Left renal pelvis (tissue), 4 donors: ENCODE measurements around the gene TPM4. TPM values are rescaled to one million over a fixed set of nuclear protein-coding genes. Genes with fewer than 3 reads are reported as not detected.
"Not testable (repeated sequence)": the region's sequence is repeated elsewhere in the genome, so short reads cannot be mapped to it uniquely, and the experiment has no call there.

ENCODE experiments used
- DNase-seq, 4 donors: peaks; one replicate each; pipeline ENCODE4 v3.0.0-alpha.2; 2013; ENCODE audit warnings: low read depth in 4 of 4, low spot score in 3 of 4
- polyA plus RNA-seq, 4 donors: library from polyadenylated mRNA; unstranded; fragments of 120-200 nt; gene quantifications; one replicate each; pipeline ENCODE4 v1.2.1, GENCODE V29; 2013; ENCODE audit not compliant: insufficient read length in 4 of 4

Gene TPM4
- polyA plus RNA-seq, 4 donors, result 493 to 783 (median 619) TPM

DNA sequence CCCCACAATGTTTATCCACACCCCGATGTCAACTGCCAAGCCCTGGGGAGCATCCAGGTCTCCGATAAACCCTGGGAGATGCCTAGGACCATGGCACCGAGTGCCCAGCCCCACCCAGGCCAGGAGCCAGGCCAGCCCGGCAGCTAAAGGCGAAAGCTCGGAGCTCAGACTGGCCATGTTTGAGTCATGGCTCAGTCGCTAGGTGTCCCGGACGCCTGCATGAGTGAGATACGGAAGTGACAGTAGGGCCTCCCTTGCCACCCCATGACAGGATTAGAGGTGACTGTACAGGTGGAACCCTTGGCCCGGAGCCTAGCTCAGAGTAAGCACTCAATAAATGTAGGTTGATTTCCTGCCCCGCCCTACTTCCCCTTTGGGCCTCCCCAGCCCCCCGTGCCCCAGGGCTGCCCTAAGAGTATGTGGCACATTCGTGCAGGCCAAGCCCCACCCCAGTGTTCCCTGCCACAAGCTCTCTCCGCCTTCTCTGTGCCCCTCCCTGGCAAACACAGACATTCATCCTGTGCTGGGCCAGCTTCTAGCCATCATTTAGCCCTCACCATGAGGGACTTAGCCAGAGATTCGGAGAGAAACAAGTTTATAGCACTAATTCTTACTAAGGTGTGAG is 5.8 kb upstream of the TPM4 start:
- DNase-seq, result no peak

DNA sequence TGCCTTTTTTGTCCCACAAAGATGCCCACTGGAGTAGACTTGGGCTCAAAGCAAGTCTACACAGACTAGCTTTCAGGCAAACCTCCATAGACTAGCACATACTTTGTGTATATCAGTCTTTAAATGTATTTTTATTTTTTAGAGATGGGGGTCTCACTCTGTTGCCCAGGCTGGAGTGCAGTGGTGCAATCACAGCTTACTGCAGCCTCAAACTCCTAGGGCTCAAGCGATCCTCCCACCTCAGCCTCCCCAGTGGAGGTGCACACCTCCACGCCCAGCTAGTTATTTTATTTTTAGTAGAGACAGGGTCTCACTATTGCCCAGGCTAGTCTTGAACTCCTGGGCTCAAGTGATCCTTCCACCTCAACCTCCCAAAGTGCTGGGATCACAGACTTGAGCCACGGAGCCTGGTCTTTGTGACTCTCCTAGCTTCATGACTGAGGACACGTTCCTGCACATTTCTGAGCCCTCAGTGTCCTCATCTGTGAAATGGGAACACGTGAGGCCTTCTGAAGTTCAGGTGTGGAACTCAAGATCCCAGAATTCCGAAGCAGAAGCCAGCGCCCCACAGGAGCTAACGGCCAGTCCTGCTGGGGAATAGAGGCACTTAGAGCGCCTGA is 5.1 kb upstream of the TPM4 start:
- DNase-seq, result no peak

DNA sequence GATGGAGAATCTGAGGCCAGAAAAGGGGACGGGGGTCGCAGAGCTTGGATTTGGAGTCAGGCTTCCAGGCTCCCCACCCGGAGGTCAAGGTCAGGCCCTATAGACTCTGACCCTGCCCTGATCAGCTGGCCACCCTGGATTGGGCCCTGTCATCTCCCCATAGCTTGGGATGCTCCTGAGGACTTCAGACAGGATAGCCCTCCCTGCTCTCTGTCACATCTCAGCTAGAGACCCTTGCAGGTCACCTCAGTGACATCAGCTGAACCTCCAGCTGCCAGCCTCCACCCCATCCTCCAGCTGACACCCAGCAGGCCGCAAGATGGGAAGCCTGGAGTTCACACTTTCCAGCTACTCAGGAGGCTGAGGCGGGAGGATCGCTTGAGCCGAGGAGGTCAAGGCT is 2.8 kb upstream of the TPM4 start:
- DNase-seq, result no peak

DNA sequence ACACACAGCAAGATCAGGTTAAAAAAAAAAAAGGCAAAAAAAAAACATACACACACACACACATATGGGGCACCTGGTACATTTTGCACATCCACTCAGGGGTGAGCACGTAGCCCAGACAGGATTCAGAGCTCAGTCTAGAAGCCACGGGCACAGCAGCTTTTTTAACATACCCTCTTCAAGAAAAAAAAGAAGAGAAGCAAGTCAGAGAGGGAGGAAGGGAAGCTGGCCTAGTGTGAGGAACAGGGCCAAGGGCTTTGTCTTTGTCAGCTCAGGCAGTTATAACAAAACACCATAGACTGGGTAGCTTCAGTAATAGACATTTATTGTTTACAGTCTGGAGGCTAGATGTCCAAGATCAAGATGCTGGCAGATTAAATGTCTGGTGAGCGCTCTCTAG is 2.3 kb upstream of the TPM4 start:
- no peak for DNase-seq

DNA sequence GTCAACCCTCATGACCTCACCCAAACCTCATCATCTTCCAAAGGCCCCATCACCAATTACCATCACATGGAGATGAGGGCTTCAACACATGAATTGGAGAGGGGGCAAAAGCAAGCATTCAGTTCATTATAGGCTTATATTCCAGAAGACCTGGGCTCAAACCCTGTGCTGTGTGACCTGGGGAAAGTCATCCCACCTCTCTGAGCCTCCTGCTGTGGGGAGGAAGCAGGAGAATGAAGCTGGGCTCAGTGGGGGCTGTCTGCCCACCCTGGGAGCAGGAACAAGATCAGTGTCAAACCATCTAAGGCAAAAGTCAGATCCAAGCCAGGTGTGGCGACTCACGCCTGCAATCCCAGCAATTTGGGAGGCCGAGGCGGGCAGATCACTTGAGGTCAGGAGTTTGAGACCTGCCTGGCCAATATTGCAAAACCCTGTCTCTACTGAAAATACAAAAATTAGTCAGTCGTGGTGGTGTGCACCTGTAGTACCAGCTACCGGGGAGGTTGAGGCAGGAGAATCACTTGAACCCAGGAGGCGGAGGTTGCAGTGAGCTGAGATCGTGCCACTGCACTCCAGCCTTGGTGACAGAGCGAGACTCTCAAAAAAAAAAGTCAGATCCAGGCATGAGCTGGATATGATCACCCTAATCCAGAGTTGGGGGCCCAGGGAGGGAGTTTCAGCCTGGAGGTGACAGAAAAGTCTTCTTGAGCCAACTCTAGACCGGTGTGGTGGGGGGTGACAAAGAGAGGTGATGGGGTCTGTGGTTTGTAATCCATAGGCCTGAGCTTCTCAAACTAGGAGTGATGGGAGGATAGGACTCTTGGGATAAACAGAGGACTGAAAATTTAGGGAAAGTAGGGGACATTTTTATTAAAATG is 1.6 kb upstream of the TPM4 start:
- DNase-seq, result no peak

DNA sequence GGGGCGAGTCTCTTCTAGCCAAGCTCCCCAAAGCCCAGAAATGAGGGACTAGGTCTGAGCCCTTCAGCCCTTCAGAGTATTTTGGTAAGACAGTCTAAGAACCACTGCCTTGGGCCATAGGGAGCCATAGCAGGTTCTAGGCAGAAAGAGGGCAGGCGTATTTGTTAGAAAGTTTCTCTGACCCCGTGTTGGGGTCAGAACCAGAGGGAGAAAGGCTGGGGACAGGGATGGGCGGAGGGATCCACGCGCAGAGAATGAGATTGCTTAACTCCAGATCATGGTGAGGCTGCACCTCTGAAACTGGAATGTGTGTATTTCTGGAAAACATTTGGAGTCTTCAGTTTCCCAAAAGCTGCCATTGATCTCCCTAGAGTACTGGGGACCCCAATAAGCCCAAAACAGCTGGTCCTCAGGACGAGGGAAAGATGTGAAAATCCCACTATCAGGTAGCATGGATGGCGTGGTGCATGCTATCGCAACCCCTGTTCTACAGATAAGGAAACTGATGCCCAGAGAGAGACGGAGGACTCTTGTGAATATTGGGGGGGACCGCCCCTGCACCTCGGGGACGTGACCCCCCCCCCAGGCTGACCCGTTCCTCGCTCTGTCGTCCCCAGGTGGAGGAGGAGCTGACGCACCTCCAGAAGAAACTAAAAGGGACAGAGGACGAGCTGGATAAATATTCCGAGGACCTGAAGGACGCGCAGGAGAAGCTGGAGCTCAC is 703 bp upstream of the TPM4 start:
- DNase-seq, result no peak

DNA sequence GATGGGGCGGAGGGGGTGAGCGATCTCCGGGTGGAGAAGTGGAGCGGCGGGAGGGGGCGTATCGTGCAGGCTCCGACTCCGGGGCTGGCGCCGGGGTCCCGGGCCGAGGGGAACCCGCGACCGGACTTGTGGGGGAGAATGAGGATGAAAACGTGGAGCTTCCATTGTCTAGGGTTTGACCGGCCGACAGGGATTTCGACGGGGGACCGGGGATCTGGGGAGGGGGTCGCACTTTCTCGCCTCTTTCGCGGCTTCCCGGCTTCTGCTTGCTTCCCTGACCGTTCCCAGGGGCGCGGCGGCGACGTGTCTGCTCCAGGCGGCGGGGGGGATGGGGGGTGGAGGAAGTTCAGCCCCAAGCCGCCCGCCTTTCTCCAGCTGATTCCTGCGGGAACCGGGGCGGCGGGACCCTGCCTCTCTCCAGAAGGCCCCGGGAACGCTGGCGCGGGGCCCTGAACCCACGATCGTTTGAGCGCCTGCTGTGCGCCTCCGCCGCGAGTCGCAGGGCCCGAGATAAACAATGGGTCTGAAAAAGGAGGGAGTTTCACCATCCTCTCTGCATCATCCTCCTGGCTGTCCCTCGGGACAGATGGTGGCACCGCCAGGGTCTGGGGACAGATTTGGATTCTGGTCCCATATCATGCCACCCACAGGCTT is 790 bp downstream of the TPM4 start:
- DNase-seq, result no peak

DNA sequence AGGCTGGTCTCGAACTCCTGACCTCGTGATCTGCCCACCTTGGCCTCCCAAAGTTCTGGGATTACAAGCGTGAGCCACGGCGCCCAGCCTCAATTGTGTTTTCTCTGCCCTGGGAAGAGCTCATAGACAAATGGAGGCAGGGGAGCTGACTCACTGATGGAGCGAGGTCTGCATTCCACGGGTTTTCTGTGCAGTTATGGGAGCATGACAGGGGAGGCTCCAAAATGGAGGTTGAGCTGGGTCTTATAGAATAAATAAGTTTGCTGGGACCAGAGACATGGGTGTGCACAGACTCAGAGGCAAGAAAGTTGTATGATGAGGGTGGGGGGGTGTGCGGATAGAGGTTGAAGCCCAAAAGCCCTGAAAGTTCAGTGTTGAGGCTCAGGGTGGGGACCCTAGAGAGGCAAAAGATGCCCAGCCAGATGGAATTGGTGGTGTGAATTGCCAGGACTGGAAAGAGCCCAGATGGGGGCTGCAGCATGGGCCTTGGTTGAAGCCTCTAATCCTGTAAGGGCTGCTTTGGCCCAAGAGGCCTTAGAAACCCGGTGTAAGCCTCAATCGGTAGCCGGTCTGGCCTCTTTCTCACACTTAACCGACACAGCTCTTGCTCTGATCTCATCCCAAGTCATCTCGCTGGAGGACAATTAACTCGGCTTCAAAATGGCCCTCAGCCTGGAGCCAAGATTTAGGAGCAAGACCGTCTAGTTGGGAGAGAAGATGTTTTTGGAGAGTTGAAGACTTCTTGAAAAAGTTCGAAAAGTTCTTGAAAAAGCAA is 1.9 kb downstream of the TPM4 start:
- DNase-seq, result no peak

DNA sequence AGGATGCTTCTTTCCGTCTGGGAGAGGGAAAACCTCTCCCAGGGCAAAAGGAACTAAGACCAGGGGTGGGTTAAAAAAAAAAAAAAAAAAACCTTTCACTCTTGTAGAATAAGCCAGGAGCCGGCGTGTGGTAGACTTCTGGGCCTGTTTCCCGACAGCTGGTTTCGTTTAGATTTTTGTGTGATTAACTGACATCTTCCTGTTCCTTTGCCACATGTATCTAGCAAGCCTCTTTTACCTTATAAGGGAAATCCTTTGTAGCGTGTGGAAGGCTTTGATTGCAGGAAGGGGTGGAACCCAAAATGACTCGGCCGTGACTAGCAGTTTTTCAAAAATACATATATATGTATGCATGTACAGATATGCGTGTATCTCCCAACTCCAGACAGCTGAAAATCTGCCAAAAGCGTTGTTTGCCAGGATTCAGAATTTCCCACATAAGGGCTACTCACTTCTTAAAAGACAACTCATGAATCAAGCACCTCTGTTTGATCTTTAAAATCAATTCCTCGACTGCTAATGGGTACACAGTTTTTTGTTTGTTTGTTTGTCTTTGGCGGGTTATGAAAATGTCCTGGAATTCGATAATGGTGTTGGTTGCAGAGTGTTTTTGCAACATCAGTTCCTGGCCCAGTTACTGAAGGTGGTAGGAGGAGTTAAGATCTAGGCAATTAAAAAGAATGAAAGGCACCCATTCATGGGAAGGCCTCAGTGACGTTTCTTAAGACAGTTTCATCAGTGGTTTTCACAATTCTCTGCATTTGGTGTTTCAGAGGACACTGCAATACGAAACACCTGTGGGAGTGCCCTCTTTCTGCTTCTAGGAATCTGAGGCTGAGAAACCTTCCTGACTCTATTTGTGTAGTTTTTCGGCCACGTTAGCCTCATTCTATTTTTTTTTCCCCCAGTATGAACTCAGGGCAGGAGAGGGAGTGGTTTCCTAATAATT is 2.7 kb downstream of the TPM4 start:
- DNase-seq, result peak in 3 of 4 donors; percentile 78 to 84 (median 80)

DNA sequence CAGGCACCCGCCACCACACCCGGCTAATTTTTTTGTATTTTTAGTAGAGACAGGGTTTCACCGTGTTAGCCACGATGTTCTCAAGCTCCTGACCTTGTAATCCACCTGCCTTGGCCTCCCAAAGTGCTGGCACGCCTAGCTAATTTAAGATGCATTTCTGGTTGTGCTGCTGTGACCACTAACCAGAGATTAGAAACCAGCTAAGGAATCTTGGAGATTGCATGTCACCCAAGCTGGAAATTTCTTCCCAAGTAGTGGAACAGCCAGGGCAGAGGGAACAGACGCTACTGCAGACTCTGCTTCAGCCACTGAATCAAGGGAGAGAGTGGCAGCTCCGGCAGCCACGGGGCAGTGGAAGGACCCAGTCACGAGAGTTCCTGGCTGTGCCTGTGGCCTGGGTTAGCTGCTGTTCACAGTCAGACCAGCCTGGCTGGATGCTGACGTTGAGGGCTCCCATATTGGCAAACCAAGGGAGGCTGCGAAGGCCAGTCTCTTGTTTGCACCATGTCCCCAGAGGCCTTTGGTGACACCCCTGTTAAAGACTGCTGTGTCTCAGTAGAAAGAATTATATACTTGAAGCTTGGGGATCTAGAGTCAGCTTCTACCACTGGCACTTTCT is 7.9 kb downstream of the TPM4 start:
- no peak for DNase-seq

DNA sequence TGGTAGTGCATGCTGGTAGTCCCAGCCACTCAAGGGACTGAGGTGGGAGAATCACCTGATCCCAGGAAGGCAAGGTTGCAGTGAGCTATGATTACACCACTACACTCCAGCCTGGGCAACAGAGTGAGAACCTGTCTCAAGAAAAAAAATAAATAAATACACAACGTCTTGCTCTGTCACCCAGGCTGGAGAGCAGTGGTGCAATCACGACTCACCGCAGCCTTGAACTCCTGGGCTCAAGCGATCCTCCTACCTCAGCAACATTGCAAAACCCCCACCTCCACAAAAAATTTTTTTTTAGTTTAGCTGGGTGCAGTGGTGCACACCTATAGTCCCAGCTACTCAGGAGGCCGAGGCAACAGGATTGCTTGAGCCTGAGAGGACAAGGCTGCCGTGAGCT is 8.8 kb downstream of the TPM4 start:
- no peak for DNase-seq

DNA sequence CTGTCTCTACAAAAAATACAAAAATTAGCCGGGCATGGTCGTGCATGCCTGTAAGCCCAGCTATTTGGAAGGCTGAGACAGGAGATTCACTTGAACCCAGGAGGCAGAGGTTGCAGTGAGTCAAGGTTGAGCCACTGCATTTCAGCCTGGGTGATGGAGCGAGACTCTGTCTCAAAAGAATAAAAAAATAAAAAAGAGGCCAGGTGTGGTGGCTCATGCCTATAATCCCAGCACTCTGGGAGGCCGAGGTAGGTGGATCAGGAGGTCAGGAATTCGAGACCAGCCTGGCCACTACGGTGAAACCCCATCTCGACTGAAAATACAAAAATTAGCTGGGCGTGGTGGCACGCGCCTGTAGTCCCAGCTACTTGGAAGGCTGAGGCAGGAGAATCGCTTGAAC is 11.1 kb downstream of the TPM4 start:
- DNase-seq, result not testable (repeated sequence)

DNA sequence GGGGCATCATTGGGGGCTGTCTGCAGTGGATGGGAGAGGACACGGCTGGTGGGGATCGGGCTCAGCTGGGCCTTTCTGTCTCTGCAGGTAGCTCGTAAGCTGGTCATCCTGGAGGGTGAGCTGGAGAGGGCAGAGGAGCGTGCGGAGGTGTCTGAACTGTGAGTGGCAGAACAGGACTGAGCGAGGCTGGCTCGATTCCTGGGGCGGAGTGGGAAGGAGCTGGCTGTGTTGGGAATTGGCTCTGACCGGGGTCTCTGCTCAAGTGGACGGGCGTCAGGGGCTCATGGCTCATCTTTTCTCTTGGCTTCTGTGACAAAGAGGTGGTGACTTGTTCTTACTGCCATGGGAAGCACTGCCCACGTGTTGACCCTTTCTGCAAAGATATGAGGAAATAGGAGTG is 11.6 kb downstream of the TPM4 start:
- no peak for DNase-seq

DNA sequence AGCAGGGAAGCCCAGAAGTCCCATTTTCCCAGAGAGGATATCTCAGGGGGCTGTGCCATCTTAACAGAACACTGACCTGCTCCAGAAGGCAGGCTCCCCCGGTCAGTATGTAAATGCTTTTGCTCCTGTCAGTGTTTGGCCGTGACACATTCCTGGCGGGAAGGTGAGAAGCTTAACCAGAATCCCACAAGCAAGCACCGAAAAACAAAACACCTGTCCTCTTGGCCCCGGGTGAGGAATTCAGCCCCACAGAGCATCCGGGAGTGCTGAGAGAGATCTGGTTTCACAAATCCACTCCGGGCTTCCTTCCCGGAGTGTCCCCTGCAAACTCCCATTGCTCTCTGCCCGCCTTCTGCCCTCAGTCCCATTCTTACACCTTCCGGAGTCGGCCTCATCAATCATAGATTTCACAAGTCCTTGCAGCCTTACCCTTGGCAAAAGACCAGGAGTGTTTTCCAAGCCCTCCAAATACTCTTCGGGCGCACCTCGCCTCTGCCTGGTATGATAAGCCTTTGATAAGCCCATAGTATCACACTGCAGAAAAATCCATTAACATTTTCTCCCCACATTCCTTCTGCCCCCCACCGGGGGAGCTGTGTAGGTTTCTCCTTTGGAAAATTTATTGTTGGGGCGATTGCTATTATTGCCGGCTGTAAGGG is 12.2 kb downstream of the TPM4 start:
- no peak for DNase-seq

DNA sequence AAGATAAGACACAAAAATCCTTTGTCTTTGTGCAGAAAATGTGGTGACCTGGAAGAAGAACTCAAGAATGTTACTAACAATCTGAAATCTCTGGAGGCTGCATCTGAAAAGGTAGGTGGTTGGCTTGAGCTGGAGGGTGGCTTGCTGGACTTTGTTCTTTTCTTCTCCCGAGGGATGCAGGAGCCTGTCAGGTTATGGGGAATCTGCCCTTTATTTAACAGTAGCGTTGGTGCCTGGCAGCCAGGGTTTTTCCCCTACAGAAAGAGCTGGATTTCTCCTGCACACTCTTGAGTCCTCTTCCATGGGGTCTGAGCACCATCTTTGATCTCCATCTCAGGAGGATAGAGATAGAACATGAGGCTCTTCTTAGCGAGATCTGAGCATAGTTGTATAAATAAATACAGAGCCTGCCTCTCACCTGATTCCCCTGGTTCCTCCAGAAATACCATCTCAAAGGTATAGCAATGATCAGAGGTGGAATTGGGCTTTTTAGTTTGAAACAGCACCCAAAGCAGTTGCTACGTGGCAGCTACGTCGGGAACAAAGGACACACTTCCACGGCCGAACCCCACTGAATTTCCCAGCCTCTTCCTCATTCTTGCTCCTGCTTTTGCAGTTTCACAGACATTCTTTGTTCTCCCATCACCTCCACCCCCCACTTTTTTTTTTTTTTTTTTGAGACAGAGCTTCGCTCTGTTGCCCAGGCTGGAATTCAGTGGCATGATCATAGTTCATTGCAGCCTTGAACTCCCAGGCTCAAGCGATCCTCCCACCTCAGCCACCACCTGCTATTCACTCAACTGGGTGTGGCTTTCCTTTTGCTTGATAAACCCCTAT is 12.9 kb downstream of the TPM4 start:
- DNase-seq, result no peak

DNA sequence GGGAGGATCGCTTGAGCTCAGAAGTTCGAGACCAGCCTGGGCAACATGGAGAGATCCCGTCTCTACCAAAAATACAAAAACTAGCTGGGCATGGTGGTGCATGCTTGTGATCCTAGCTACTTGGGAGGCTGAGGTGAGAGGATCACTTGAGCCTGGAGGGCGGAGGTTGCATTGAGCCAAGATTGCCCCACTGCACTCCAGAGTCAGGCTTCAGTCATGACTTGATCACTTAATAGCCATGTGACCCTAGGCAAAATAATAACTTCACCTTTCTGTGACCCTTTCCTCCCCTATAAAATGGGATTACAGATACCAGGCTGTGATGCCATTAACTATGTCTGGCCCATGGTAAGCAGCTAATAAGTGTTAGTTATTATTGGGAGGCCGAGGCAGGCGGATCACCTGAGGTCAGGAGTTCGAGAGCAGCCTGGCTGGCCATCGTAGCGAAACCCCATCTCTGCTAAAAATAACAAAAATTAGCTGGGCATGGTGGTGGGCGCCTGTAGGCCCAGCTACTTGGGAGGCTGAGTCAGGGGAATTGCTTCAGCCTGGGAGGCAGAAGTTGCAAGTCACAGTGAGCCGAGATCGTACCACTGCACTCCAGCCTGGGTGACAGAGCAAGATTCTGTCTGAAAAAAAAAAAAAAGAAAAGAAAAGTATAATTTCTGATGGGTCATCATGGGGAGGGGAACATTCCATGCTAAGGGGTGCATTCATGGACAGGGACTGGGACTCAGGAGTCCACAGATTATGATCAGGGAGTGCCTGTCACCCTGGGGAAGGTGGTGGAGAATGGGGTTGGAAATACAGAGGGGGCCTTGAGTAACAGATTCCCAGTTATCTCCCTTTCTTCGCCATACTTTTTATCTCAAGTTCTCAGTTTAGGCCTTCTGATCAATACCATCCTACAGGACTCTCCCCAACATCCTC is 15.5 kb downstream of the TPM4 start:
- no peak for DNase-seq
